ENCODE results near the gene NMU.
"Not testable (repeated sequence)": the region's sequence is repeated elsewhere in the genome, so short reads cannot be mapped to it uniquely, and the experiment has no call there.

NMU gene, protein sequence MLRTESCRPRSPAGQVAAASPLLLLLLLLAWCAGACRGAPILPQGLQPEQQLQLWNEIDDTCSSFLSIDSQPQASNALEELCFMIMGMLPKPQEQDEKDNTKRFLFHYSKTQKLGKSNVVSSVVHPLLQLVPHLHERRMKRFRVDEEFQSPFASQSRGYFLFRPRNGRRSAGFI

DNA sequence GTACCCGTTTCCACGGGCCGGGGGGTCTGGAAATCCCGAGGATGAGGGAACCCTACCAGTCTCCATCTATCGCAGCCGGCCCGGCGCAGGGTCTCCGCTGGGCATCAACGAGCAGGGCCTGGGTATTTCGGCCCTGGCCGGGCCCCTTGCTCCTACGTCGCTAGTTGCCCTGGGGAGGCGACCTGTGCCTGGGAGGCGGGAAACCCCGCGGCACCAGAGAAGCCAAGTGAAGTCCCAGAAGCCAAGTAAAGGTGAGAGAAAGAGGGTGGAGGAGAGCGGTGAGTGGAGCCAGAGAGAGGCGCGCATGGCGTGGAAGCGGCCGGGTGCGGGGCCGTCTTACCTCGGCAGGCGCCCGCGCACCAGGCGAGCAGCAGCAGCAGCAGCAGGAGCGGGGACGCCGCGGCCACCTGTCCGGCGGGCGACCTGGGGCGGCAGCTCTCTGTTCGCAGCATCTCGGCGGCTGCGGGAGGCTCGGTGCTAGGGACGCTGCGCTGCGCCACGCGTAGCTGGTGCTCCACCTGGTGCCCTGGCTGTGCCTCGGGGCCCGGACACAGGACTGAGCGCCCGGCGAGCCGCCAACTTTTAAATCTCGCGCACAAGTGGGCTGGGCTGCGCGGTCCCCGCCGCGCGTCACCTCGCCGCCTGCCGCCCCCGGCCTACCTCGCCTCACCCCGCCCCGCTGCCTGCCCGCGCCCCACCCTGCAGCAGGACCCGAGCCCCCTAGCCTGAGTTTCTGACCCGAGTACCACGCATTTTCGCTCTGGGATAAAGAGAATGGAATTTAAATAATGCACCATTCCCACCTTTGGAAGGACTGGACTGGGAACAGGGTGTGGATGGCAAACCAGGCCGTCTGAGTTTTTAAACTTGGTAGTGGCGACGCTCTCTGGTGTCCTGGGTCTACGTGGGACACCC lies at the start of gene NMU:
Gene NMU (minus strand): TSS at position 558 of the 915 bp plus-strand sequence. CDS start 106 bp downstream, at position 452.
- peak; percentile 36 for DNase-seq (ENCODE audit: low read depth)

DNA sequence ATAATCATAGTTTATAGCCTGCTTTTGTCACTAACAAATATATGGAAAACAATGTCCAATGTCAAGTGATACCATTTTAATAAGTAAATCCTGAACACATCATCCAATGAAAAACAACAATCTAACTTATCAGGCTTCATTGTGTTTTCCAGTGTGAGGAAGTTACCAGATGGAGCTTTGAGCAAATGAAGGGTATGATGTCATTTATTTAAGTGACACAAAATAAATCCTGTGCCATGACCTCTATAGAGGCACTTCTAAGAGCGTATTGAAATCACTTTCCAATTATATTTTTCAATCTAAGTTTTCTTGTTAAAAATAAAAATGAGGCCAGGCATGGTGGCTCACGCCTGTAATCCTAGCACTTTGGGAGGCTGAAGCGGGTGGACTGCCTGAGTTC lies 48.2 kb upstream of the NMU start:
- DNase-seq (ENCODE audit: low read depth), result no peak

DNA sequence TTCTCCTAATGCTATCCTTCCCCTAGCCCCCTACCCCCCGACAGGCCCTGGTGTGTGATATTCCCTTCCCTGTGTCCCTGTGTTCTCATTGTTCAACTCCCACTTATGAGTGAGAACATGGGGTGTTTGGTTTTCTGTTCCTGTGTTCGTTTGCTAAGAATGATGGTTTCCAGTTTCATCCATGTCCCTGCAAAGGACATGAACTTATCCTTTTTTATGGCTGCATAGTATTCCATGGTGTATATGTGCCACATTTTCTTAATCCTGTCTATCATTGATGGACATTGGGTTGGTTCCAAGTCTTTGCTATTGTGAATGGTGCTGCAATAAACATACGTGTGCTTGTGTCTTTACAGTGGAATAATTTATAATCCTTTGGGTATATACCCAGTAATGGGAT lies 46.7 kb upstream of the NMU start:
- not testable (repeated sequence) for DNase-seq (ENCODE audit: low read depth)

DNA sequence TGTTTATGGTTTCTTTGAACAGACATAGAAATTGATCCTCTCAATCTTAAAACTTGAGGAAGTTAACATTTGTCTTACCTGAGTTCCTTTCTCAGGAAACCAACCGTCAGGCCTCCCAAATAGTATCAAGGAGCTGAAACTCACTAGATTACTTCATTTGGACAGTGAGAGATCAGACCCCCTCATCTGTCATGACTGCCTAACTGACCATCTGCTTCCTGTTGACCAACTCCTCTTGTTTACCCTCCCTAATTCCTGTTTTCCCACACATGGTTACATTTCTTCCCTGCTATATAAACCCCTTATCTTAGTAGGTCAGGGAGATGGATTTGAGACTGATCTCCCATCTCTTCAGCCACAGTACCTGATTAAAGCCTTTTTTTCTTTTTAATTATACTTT lies 46.2 kb upstream of the NMU start:
- DNase-seq (ENCODE audit: low read depth), result no peak

DNA sequence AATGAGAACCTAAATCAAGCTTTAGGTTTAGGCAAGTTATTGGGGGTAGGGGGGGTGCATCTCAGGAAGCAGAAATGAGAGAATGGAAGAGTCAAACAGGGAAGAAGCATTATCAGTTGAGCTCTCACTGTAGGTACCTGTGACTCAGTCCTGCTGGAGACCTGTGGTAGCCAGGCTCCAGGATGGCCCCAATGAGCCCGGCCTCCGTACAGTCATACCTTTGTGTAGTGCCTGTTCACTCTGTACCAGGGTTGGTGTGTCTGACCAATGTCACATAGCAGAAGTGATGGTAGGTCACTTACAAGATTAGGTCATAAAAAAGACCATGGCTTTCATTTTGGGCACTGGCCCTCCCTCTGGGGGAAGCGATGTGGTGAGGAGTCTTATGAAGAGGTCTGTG lies 45.3 kb upstream of the NMU start:
- DNase-seq (ENCODE audit: low read depth), result no peak

DNA sequence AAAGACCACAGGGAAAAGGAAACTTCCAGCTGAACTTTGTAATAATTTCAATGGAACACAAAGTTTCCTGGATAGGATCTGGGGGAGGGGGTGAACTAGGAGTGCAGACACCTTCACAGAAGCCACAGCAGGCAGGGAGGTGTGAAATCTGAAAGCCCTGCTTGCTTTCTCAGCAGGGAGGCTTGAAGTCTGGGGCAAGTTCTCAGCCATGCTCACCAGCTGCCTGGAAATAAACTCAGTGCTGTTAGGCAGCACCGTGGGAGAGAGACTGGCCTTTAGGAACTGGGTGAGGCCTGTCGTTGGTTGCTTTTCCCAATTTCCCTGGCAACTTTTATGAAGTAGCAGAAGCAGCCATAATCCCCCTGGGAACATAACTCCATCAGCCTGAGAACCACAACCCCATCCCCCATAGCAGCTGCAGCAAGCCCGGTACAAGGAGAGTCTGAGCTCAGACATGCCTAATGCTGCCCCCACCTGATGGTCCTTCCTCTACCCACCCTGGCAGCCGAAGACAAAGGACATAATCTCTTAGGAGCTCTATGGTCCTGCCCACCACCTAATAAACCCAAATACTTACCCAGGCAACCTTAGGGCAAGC lies 39.2 kb upstream of the NMU start:
- no peak for DNase-seq (ENCODE audit: low read depth)

DNA sequence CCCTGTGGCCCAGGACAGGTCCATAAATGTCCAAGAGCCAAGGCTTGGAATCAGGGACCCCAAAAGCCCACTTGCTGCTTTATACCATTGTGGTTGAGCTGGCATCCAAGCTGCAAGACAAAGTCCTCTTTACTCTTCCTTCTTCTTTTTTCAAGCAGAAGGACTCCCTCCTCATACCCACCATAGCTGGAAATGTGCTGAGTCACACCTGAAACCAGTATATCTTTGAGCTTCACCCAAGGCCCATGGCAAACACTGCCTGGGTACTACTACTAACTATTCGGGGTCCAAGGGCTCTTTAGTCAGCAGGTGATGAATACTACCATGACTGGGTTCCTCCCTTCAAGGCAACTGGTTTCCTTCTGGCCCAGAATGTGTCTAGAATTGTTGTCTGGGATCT lies 37.3 kb upstream of the NMU start:
- DNase-seq (ENCODE audit: low read depth), result no peak

DNA sequence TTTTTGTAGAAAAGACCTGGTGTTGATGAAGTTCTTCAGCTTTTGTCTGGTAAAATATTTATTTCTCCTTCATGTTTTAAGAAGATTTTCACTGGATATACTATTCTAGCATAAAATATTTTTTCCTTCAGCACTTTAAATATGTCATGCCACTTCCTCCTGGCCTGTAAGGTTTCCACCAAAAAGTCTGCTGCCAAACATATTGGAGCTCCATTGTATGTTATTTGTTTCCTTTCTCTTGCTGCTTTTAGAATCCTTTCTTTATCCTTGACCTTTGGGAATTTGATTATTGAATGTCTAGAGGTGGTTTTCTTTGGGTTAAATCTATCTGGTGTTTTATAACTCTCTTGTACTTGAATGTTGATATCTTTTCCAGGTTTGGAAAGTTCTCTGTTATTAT lies 35.6 kb upstream of the NMU start:
- DNase-seq (ENCODE audit: low read depth), result no peak

DNA sequence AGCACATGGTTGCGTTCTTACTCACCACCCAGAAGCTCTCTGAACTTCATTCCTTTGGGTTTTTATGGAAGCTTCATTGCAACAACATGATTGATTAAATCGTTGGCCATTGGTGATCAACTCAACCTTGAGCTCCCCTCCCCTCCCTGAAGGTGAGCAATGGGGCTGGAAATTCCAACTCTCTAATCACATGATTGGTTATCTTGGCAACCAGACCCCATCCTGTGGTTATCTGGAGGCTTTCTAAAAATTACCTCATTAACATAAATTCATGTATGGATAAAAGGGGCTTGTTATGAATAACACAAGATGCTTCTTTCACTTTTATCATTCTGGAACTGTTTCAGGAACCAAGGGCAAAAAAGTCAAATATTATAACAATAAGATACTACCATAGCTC lies 34.6 kb upstream of the NMU start:
- no peak for DNase-seq (ENCODE audit: low read depth)

DNA sequence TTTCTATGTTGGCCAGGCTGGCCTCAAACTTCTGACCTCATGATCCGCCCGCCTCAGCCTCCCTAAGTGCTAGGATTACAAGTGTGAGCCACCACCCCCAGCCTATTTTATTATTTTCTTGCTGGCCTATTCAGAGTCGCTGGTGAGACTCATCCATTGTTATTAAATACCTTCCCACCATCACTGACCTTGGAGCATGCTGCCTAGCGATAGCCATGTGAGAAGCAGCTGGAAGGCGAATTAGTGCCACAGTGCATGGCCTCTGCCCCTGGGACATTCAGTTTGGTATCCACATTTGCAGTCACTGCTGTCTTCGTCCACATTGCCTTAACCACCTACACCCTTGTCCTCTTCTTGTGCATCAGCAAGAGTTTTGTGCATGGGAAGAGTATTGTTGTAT lies 32.4 kb upstream of the NMU start:
- no peak for DNase-seq (ENCODE audit: low read depth)

DNA sequence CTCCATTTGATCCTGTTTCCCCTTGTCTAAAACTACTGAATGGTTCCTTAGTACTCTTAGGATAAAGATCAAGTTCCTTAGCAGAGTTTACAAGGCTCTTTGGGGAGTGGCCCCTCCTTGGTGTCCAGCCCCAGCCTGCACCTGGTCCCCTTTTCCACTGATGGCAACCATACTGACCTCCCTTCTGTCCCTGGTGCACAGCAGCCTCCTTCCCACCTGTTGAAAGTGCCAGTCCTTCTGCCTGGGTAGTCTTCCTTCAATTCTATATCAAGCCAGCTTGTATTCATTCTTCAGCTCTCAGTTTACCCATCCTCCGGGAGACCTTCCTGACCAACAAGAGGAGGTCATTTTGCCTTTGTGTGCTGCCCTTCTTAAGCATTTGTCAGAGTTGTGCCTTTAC lies 30.4 kb upstream of the NMU start:
- no peak for DNase-seq (ENCODE audit: low read depth)

DNA sequence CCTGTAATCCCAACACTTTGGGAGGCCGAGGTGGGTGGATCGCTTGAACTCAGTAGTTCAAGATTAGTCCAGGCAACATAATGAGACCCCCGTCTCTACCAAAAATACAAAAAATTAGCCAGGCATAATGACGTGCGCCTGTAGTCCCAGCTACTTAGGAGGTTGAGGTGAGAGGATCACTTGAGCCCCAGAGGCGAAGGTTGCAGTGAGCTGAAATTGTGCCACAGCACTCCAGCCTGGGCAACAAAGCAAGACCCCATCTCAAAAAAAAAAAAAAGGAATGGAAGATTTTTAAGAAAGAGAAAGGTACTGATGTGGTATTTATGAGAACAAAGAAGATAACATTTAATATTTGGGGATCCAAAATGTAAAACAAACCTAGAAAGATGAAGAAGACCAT lies 27.0 kb upstream of the NMU start:
- DNase-seq (ENCODE audit: low read depth), result no peak

DNA sequence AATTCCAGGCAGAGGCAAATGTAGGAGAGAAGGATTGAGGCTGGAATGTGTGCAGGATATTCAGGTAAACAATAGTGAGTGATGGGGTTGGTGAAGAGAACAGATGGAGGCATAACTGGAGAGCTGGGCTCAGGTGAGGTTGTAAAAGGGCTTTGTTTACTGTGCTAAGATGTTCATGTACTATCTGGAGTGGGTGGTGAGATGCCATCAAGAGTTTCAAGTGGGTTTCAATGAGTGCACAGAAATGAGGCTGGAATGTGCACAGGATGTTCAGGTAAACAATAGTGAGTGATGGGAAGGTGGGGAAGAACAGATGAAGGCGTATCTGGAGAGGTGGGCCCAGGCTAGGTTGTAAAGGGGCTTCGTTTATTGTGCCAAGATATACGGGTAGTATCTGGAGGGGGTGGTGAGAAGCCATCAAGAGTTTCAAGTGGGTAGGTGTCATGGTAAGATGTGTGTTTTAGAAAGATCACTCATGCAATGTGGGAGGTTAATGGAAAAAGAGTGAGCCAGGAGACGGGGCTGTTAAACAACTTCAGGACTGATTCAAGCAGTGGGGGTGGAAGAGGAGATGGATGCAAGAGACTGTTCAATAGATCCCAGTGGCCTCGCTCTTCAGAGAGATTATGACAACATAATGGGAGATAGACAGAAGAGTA lies 25.4 kb upstream of the NMU start:
- no peak for DNase-seq (ENCODE audit: low read depth)

DNA sequence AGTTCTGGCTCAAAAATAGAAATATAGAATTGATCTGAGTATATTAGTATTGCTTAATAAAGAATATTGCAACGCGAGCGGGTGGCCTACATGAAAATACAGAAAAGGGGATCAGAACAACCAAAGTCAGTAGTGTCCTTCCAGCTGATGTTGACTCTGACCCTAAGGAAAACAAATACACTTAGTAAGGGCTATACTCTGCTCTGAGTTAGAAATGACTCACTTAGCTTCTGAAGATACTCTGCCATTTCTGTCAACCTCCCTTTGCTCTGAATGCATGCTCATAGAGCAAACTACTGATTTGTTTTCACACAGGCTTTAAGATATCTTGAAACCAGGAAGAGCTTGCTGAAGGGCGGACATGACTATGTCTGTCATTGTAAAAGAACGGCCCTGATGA lies 22.6 kb upstream of the NMU start:
- no peak for DNase-seq (ENCODE audit: low read depth)

DNA sequence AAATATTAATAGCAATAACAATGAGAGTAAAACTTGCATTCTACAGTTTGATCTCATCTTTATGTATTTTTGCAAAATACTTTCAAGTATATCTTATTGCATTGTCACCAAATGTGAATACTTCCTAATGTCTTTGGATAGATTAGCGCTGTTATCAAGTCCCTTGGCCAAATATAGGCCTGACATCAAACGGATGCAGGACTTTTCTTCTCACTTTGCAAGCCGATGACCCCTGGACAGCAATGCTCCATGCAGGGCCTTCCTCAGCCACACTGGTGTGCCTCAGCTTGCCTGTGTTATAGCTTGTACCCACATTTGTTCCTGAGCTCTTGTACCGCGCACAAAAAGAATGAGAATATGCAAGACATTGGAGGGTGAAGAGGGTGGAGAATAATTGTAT lies 18.0 kb upstream of the NMU start:
- no peak for DNase-seq (ENCODE audit: low read depth)

DNA sequence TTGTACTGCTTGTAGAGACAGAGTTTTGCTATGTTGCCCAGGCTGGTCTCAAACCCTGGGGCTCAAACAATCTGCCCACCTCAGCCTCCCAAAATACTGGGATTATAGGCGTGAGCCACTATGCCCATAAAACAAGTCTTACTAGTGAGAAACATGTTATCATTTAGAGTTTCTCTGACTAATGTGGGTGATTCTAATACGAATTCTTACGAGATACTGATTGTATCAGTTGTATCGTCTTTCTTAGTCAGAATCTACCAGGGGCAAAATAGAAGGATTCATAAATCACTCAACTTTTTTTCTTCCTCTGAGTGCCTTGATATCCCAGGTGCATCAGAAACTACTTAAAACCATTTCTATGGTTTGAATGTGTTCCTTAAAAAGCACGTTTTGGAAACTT lies 14.4 kb upstream of the NMU start:
- DNase-seq (ENCODE audit: low read depth), result no peak

DNA sequence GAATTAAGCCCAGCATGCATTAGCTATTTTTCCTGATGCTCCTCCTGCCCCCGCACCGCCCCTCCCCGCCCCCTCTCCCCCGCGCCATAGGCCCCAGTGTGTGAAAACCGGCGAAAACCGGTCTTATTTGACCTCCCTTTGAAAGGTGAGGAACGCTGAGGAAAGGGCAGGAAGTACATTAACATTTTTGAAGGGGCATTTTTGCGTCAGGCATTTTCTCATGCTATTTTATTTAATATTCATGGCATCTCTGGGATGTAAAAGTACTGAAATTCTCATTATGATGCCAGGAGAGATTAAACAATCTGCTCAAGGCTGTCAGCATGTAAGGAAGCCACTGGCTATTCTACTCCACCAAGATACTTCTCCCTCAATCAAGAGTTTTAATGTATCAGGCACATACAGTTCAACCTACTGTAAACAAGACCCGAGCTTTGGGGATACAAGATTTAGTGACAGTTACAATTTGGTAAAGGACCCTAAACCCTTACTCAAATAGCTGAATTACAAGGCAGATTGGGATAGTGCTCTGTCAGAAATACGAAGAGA lies 1.2 kb upstream of the NMU start:
- no peak for DNase-seq (ENCODE audit: low read depth)

DNA sequence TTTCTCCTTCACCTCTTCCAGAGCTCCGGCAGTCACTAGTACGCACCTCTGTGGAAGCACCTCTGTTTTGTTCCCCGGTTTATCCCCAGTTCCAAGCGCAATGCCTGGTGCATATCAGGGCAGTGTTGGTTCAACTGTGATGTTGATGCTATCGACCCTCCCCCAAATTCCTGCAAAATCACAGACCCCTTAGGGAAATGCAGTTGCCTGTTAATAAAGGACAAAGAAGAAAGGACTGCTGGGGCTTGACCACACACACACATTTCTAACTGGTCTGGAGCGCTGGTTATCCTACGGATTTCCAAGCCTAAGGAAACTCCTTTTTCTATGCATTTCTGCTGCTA lies 530 bp upstream of the NMU start:
- DNase-seq (ENCODE audit: low read depth), result no peak

DNA sequence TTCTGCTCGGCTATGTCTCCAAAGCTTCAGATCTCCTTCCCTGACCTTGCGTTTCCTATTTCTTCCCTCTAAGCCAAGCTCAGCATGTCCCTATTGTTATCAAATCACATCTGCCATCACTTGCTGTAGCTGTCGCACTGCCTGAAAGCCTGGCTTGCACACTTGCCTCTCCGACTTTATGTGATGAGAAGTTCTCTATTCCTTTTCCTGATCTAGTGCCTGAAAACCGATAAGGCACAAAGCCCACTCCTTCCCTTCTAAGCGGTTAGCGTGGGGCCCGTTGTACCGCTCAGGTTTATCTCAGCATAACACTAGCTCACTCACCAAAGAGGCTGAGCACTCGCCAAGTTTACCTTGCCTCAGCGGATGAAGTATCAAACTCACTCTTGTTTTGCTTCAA lies 816 bp downstream of the NMU start:
- DNase-seq (ENCODE audit: low read depth), result no peak

DNA sequence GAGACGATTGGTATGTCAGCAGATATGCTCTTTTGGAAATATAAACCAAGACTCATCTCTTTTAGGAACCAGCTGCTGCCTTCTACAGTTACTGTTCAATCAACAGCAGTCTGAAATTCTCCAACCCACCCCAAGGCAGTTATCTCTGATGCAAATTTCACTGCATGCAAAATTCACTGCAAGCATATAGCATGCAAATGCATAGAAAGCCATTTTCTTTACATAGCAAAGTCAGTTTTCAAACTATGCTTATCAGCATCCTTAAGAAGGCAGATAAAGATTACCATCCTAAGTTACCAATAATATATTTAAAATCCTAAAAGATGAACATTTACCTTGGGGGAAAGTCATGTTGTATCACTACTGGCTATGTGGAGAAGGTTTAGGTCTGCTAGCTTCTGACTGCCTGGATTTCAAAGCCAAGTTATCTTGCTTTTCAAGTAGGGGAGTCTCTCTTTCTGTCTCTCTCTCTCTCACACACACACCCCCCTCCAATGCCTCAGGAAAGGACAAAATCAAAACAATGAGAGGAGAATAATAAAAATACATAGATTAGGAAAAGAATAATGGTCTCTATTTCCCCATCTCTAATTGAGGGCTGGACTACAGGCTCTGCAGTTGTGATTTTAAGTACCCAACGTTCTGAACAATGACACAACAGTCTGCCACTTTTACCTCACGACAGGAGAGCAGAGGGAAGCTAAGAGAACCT lies 1.5 kb downstream of the NMU start:
- DNase-seq (ENCODE audit: low read depth), result no peak

DNA sequence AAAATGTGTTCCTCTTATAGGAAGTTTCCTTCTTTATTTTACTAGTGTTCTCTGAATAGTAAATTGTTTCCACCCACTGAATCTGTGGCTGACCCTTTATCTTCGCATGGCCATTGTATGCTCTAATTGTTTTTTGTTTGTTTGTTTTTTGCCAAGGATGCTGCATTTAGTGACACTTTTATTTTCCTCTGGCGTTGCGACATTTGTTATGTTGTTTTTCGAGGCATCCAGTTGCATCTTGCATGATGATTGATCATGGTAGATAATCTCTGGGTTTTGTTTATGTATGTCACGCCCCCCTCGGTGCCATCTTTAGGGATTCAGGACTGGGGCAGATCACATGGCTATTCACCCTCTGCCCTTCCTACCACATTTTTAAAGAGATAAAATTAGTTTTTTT lies 2.2 kb downstream of the NMU start:
- DNase-seq (ENCODE audit: low read depth), result no peak

DNA sequence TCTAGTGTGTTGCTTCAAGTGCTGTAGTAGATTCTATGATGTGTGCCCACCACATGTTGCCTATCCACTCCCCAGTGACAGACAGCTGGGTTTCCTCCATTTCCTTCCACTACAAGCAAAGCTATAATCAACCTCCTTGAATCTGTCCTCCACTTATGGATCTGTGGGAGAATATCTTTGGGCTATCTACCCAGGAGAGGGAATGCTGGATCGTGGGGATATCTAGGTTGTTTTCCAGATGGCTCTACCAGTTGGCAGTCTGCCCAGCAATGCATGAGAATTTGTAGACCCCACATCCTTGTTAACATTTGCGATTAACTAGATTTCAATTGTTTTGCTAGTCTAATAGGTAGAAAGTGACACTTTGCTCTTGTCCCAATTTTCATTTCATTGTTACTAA lies 10.3 kb downstream of the NMU start:
- no peak for DNase-seq (ENCODE audit: low read depth)
